OCI-LY1 (cell line): Measurements from ENCODE around the gene FAM204A.

Experiments
- H2AFZ ChIP-seq: fragments of 200-600 bp; sonication (generic), shearing (Covaris generic); 2 replicates; pipeline ENCODE4 v1.6.0; 2014; ENCODE audit warnings: antibody characterized with exemption, mild to moderate bottlenecking, low read length
- H3F3A ChIP-seq: fragments of 200-600 bp; sonication (generic), shearing (Covaris generic); 2 replicates; pipeline ENCODE4 v1.6.0; 2014; ENCODE audit warnings: mild to moderate bottlenecking, antibody characterized with exemption, low read length, moderate library complexity; ENCODE audit not compliant: insufficient read depth
- H3K27ac ChIP-seq: fragments of 200-600 bp; sonication (generic); 2 replicates; pipeline ENCODE4 v1.5.1; 2014; ENCODE audit warnings: low read length, mixed run types, mild to moderate bottlenecking, low read depth; ENCODE audit not compliant: poor library complexity, severe bottlenecking
- H3K27me3 ChIP-seq: fragments of 200-600 bp; sonication (generic); 2 replicates; pipeline ENCODE4 v1.6.0; 2014; ENCODE audit warnings: antibody characterized with exemption, mild to moderate bottlenecking, low read length, moderate library complexity; ENCODE audit not compliant: insufficient read depth
- H3K36me3 ChIP-seq: fragments of 200-600 bp; sonication (generic); 2 replicates; pipeline ENCODE4 v1.6.1; 2014; ENCODE audit warnings: mild to moderate bottlenecking, antibody characterized with exemption, low read length, moderate library complexity, mixed read lengths; ENCODE audit not compliant: insufficient read depth
- H3K4me1 ChIP-seq: fragments of 200-600 bp; sonication (generic); 2 replicates; pipeline ENCODE4 v1.5.1; 2014; ENCODE audit warnings: mild to moderate bottlenecking, low read length, moderate library complexity; ENCODE audit not compliant: insufficient read depth, severe bottlenecking
- H3K4me2 ChIP-seq: fragments of 200-600 bp; sonication (generic), shearing (Covaris generic); 2 replicates; pipeline ENCODE4 v1.6.1; 2014; ENCODE audit warnings: low read length
- H3K4me3 ChIP-seq: fragments of 200-600 bp; sonication (generic); 2 replicates; pipeline ENCODE4 v1.5.1; 2014; ENCODE audit warnings: low read length, low read depth, mild to moderate bottlenecking, mixed read lengths; ENCODE audit not compliant: poor library complexity, severe bottlenecking
- H3K79me2 ChIP-seq: fragments of 200-600 bp; shearing (Covaris generic); 2 replicates; pipeline ENCODE4 v1.6.1; 2016; ENCODE audit warnings: mixed run types, low read length, mixed read lengths; ENCODE audit not compliant: insufficient read depth
- H3K9ac ChIP-seq: fragments of 200-600 bp; sonication (generic), shearing (Covaris generic); 2 replicates; pipeline ENCODE4 v1.6.1; 2014; ENCODE audit warnings: mild to moderate bottlenecking, low read length, mixed read lengths
- H3K9me2 ChIP-seq: fragments of 200-600 bp; sonication (generic), shearing (Covaris generic); 2 replicates; pipeline ENCODE4 v1.6.1; 2014; ENCODE audit warnings: low read depth, mild to moderate bottlenecking, low read length, mixed read lengths
- H3K9me3 ChIP-seq: fragments of 200-600 bp; shearing (Covaris generic); 2 replicates; pipeline ENCODE4 v1.6.1; 2014; ENCODE audit warnings: low read length, mixed read lengths
- H4K20me1 ChIP-seq: fragments of 200-600 bp; sonication (generic), shearing (Covaris generic); 2 replicates; pipeline ENCODE4 v1.6.0; 2016; ENCODE audit warnings: mild to moderate bottlenecking, low read length; ENCODE audit not compliant: insufficient read depth
- EZH2 ChIP-seq: fragments of 200-600 bp; sonication (generic), shearing (Covaris generic); IDR thresholded peaks from 2 replicates; pipeline ENCODE4 v1.8.0; 2017; ENCODE audit warnings: borderline replicate concordance, mixed run types, mild to moderate bottlenecking, antibody characterized with exemption, low read length, moderate library complexity, mixed read lengths
- TF ChIP-seq, protein P1 (sequence below): fragments of 200-600 bp; sonication (generic), shearing (Covaris generic); IDR thresholded peaks from 2 replicates; pipeline ENCODE4 v1.5.1; 2017; ENCODE audit warnings: mild to moderate bottlenecking, antibody characterized with exemption, low read length, moderate library complexity, mixed read lengths

The FAM204A gene

DNA sequence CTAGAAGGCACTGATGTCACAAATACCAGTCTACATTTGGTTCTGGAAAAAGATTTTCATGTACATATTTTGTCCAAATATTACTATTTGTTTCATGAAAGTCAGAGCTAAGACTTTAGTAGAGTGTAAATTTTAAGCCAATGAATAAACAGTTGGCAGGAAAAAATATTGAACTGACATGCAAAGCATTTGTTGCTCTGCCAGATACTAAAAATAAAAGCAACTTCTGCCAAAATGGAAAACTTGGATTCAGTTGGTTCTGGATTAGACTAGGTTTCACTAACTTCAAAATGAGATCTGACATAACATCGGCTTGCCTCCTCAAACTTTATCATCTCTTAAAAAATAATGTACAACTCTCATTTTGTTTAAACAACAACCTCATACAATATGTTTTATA is 34.9 kb downstream of the FAM204A start:
- TF ChIP-seq EZH2 = no peak
- TF ChIP-seq, protein P1, sequence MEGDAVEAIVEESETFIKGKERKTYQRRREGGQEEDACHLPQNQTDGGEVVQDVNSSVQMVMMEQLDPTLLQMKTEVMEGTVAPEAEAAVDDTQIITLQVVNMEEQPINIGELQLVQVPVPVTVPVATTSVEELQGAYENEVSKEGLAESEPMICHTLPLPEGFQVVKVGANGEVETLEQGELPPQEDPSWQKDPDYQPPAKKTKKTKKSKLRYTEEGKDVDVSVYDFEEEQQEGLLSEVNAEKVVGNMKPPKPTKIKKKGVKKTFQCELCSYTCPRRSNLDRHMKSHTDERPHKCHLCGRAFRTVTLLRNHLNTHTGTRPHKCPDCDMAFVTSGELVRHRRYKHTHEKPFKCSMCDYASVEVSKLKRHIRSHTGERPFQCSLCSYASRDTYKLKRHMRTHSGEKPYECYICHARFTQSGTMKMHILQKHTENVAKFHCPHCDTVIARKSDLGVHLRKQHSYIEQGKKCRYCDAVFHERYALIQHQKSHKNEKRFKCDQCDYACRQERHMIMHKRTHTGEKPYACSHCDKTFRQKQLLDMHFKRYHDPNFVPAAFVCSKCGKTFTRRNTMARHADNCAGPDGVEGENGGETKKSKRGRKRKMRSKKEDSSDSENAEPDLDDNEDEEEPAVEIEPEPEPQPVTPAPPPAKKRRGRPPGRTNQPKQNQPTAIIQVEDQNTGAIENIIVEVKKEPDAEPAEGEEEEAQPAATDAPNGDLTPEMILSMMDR = no peak
- no peak overlapping the region for H3K4me3 ChIP-seq

DNA sequence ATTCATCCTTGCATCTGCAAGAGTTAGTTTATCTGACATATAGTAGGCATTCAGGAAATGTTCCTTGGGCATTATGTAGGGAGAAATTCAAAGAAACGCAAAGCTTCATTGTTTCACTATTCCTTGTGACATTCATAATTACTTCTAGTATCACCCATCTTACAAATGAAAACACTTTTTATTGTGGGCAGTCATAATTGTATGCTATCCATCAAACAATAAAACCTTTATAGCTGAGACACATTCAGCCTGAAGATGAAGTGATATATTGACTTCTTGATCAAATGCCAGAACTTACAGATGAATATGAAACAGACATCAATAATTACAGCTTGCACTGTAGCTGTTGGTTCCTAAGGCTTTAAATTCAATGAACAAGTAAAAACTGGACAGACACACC is 36.4 kb downstream of the FAM204A start:
- TF ChIP-seq EZH2 = no peak
- TF ChIP-seq, protein P1 = no peak
- H3K36me3 ChIP-seq = peaks cover 33% of the 10 kb centered on the region; the same call in 1 of the 2 replicates

More for the DNA sequence above, 34.9 kb downstream of the FAM204A start:
- Histone ChIP-seq H3K27me3 (no peaks in the 10 kb centered on the region), H3K9ac (no peak overlapping the region), H3K36me3 (peaks cover 33% of the 10 kb centered on the region; the same call in 1 of the 2 replicates), H3F3A (no peaks in the 10 kb centered on the region), H4K20me1 (no peaks in the 10 kb centered on the region), H3K4me2 (no peak overlapping the region), H3K4me1 (no peaks in the 10 kb centered on the region), H3K27ac (no peak overlapping the region), H2AFZ (no peak overlapping the region), H3K9me2 (no peaks in the 10 kb centered on the region), H3K9me3 (no peaks in the 10 kb centered on the region), H3K79me2 (no peaks in the 10 kb centered on the region)

DNA sequence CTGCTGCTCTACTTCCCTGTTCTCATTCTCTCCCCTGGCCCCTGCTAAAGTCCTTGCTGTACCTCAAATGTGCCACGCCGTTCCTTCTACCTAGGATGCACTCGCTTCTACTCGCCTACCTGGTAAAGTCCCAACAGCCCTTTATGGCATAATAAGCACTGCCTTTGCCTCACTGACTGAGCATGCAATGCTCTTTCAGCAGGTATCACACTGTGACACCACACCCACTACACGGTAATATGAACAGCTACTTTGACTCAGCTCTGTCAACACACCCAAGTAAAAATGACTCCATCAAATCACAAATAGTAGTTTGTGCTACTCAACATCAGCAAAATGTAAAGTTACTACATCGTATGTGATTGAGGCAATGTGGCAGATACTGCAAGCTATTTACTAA is 37.6 kb downstream of the FAM204A start:
- H3K27ac ChIP-seq = no peak overlapping the region
- no peak overlapping the region for H3K4me2 ChIP-seq
- H4K20me1 ChIP-seq = no peaks in the 10 kb centered on the region
- no peak overlapping the region for H2AFZ ChIP-seq
- H3K27me3 ChIP-seq = no peaks in the 10 kb centered on the region
- H3K9me2 ChIP-seq = no peaks in the 10 kb centered on the region
- no peaks in the 10 kb centered on the region for H3K9me3 ChIP-seq
- H3K36me3 ChIP-seq = peaks cover 27% of the 10 kb centered on the region; the same call in 1 of the 2 replicates
- no peaks in the 10 kb centered on the region for H3K79me2 ChIP-seq
- TF ChIP-seq EZH2 = no peak
- TF ChIP-seq, protein P1 = no peak
- H3K4me3 ChIP-seq = no peak overlapping the region
- no peaks in the 10 kb centered on the region for H3K4me1 ChIP-seq
- no peak overlapping the region for H3K9ac ChIP-seq
- H3F3A ChIP-seq = no peaks in the 10 kb centered on the region

More for the DNA sequence above, 36.4 kb downstream of the FAM204A start:
- Histone ChIP-seq H3K27ac (no peak overlapping the region), H4K20me1 (no peaks in the 10 kb centered on the region), H3K9me2 (no peaks in the 10 kb centered on the region), H3F3A (no peaks in the 10 kb centered on the region), H3K4me2 (no peak overlapping the region), H3K9ac (no peak overlapping the region), H2AFZ (no peak overlapping the region), H3K4me3 (no peak overlapping the region), H3K4me1 (no peaks in the 10 kb centered on the region), H3K27me3 (no peaks in the 10 kb centered on the region), H3K79me2 (no peaks in the 10 kb centered on the region), H3K9me3 (no peaks in the 10 kb centered on the region)
